Ishikawa (cell line): ENCODE results near the gene KREMEN1.

ENCODE experiments used
- CEBPB ChIP-seq: IDR thresholded peaks from 2 replicates; pipeline ENCODE4 v1.6.1; 2012
- CREB1 ChIP-seq: IDR thresholded peaks from 2 replicates; pipeline ENCODE4 v1.6.1; 2012; ENCODE audit warnings: low read depth
- EGR1 ChIP-seq: IDR thresholded peaks from 2 replicates; pipeline ENCODE4 v1.6.1; 2012
- EP300 ChIP-seq: IDR thresholded peaks from 2 replicates; pipeline ENCODE4 v1.6.1; 2012; ENCODE audit warnings: borderline replicate concordance
- FOXM1 ChIP-seq: IDR thresholded peaks from 2 replicates; pipeline ENCODE4 v1.6.1; 2012; ENCODE audit warnings: low read depth, borderline replicate concordance
- MAX ChIP-seq: IDR thresholded peaks from 2 replicates; pipeline ENCODE4 v1.6.1; 2012
- NFIC ChIP-seq: IDR thresholded peaks from 2 replicates; pipeline ENCODE4 v1.6.1; 2012
- RAD21 ChIP-seq: IDR thresholded peaks from 2 replicates; pipeline ENCODE4 v1.6.1; 2012; ENCODE audit warnings: low read depth
- REST ChIP-seq: IDR thresholded peaks from 2 replicates; pipeline ENCODE4 v1.6.1; 2012; ENCODE audit warnings: low read depth, mild to moderate bottlenecking
- TAF1 ChIP-seq: IDR thresholded peaks from 2 replicates; pipeline ENCODE4 v1.6.1; 2012; ENCODE audit warnings: low read depth, mild to moderate bottlenecking
- TCF12 ChIP-seq: IDR thresholded peaks from 2 replicates; pipeline ENCODE4 v1.6.1; 2012; ENCODE audit warnings: low read depth
- TEAD4 ChIP-seq: IDR thresholded peaks from 2 replicates; pipeline ENCODE4 v1.6.1; 2012
- USF1 ChIP-seq: IDR thresholded peaks from 2 replicates; pipeline ENCODE4 v1.6.1; 2012
- YY1 ChIP-seq: IDR thresholded peaks from 2 replicates; pipeline ENCODE4 v1.6.1; 2012; ENCODE audit warnings: low read depth
- ZBTB7A ChIP-seq: IDR thresholded peaks from 2 replicates; pipeline ENCODE4 v1.6.1; 2012; ENCODE audit warnings: low read depth

KREMEN1 gene

GRCh38 chr22:29071261-29072045 lies 1.4 kb upstream of the KREMEN1 start:
- no peak for TF ChIP-seq MAX
- TF ChIP-seq TAF1 = no peak
- TF ChIP-seq TCF12 = no peak
- no peak for TF ChIP-seq USF1
- no peak for TF ChIP-seq CEBPB
- TF ChIP-seq FOXM1 = no peak
- TF ChIP-seq EP300 = no peak
- TF ChIP-seq CREB1 = no peak
- TF ChIP-seq ZBTB7A = no peak
- no peak for TF ChIP-seq TEAD4
- TF ChIP-seq NFIC = no peak
- no peak for TF ChIP-seq YY1
- no peak for TF ChIP-seq REST
- TF ChIP-seq EGR1 = no peak

- TF ChIP-seq CEBPB (no peak), CREB1 (no peak), TEAD4 (no peak), ZBTB7A (no peak), TCF12 (no peak), NFIC (no peak), MAX (no peak; the same call in 1 of the 2 replicates), TAF1 (no peak), EP300 (no peak), RAD21 (no peak), USF1 (no peak), FOXM1 (no peak), YY1 (no peak), REST (no peak), EGR1 (no peak)
Measured at GRCh38 chr22:29072193-29072978, 449 bp upstream of the KREMEN1 start.

GRCh38 chr22:29073618-29074275 lies 912 bp downstream of the KREMEN1 start:
- TF ChIP-seq FOXM1 = no peak

- TF ChIP-seq FOXM1 (no peak), CREB1 (no peak), TEAD4 (no peak), TAF1 (no peak), RAD21 (no peak), NFIC (no peak)
Measured at GRCh38 chr22:29074276-29074772, 1.5 kb downstream of the KREMEN1 start.

- TF ChIP-seq TCF12 (no peak), REST (no peak), TEAD4 (no peak), FOXM1 (no peak), RAD21 (no peak), EGR1 (no peak), ZBTB7A (no peak), CEBPB (no peak), YY1 (no peak)
Measured at GRCh38 chr22:29078036-29078868, 5.4 kb downstream of the KREMEN1 start.
